GM21390 (cell line): ENCODE data around the gene XKR8.
"Not testable (repeated sequence)": the region's sequence is repeated elsewhere in the genome, so short reads cannot be mapped to it uniquely, and the experiment has no call there.

Experiments used
- ATAC-seq: cut with Tn5 transposase; IDR thresholded peaks from one replicate; pipeline ENCODE4 v1.9.1; 2021; ENCODE audit not compliant: unreplicated experiment

XKR8 gene

GRCh38 chr1:27981145-27981544, 21.4 kb downstream of the XKR8 start:
- no peak for ATAC-seq

GRCh38 chr1:27990920-27991537, 31.3 kb downstream of the XKR8 start:
- no peak for ATAC-seq

- ATAC-seq: no peak
Observed at GRCh38 chr1:27992276-27992675, 32.5 kb downstream of the XKR8 start.

- ATAC-seq: no peak
Observed at GRCh38 chr1:27993241-27993640, 33.5 kb downstream of the XKR8 start.

DNA sequence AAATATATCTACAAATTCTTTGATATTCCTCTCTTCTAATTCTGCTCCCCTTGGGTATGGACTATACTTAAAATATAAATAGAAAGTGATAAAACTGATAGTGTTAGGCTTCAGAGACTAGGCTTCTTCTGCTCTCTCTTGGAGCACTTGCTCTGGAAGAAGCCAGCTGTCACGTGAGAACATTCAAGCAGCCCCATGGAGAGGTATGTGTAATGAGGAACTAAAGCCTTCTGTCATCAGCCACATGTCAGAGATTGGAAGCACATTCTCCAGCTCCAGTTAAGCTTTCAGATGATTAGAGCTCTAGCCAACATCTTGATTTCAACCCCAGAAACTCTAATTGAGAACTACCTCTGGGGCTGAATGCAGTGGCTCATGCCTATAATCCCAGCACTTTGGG, 34.3 kb downstream of the XKR8 start:
- ATAC-seq: no peak

DNA sequence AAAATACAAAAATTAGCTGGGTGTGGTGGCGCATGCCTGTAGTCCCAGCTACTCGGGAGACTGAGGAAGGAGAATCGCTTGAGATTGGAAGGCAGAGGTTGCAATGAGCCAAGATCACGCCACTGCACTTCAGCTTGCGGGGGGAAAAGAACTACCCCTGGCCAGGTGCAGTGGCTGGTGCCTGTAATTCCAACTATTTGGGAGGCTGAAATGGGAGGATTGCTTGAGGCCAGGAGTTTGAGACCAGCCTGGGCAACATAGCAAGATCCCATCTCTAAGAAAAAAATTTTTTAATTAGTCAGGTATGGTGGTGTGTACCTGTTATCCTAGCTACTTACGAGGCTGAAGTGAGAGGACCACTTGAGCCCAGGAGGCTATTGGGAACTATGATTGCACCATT, 34.8 kb downstream of the XKR8 start:
- ATAC-seq: not testable (repeated sequence)

GRCh38 chr1:27999055-27999454, 39.3 kb downstream of the XKR8 start:
- ATAC-seq: no peak

DNA sequence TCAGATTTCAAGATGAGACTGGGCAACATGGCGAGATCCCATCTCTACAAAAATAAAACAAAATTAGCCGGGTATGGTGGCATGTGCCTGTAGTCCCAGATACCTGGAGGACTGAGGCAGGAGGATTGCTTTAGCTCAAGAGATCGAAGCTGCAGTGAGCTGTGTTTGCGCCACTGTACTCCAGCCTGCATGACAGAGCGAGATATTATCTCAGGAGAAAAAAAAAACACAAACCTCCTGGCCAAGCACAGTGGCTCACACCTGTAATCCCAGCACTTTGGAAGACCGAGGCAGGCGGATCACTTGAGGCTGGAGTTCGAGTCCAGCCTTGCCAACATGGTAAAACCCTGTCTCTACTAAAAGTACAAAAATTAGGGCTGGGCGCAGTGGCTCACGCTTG, 42.8 kb downstream of the XKR8 start:
- ATAC-seq: no peak

DNA sequence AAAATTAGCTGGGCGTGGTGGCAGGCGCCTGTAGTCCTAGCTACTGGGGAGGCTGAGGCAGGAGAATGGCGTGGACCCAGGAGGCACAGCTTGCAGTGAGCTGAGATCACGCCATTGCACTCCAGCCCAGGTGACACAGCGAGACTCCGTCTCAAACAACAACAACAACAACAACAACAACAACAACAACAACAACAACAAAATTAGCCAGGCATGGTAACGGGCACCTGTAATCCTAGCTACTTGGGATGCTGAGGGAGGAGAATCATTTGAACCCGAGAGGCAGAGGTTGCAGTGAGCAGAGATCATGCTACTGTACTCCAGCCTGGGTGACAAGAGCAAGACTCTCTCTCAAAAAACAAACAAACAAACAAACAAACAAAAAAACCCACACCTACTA, 43.3 kb downstream of the XKR8 start:
- ATAC-seq: not testable (repeated sequence)

GRCh38 chr1:28010969-28011368, 51.2 kb downstream of the XKR8 start:
- no peak for ATAC-seq
